Body of pancreas (tissue), 4 donors: ENCODE data around the gene PDZD7.

Experiments used
- CTCF ChIP-seq, 7 experiments: fragments of 450-650 bp in 4 of 7; fragments of 200-600 bp in 3 of 7; sonication (generic) in 3 of 7; IDR thresholded peaks; one replicate each; pipeline ENCODE4 v1.5.1; 2016 to 2019; ENCODE audit warnings: antibody characterized with exemption in 7 of 7
- POLR2A ChIP-seq, 3 donors: fragments of 450-650 bp; IDR thresholded peaks; one replicate each; pipeline ENCODE4 v1.6.1; 2016; ENCODE audit warnings: antibody characterized with exemption in 3 of 3, mild to moderate bottlenecking in 2 of 3

- TF ChIP-seq CTCF (IDR thresholded peaks at IDR 0.05) (no peak), POLR2A (IDR thresholded peaks at IDR 0.05) (no peak)
These were observed 11.2 kb upstream of the PDZD7 start for GRCh38 chr10:101042118-101042517.
